GM19372 (cell line): ENCODE results near the gene MYOG.

Source experiments
- ATAC-seq: cut with Tn5 transposase; IDR thresholded peaks from one replicate; pipeline ENCODE4 v1.9.1; 2021; ENCODE audit warnings: mild to moderate bottlenecking, low read depth, moderate library complexity; ENCODE audit not compliant: unreplicated experiment

The MYOG gene

GRCh38 chr1:203049077-203049476 is 36.7 kb downstream of the MYOG start:
- ATAC-seq: no peak

GRCh38 chr1:203048555-203049051 is 37.2 kb downstream of the MYOG start:
- no peak for ATAC-seq

GRCh38 chr1:203048086-203048485 is 37.7 kb downstream of the MYOG start:
- ATAC-seq: no peak

- ATAC-seq: no peak
Measured at GRCh38 chr1:203046984-203047630, 38.7 kb downstream of the MYOG start.

GRCh38 chr1:203045821-203046594 is 39.8 kb downstream of the MYOG start:
- ATAC-seq: no peak

GRCh38 chr1:203045336-203045735 is 40.5 kb downstream of the MYOG start:
- ATAC-seq: no peak

GRCh38 chr1:203044546-203045250 is 41.1 kb downstream of the MYOG start:
- ATAC-seq: no peak

- ATAC-seq: no peak
Measured at GRCh38 chr1:203043830-203044545, 41.8 kb downstream of the MYOG start.

- no peak for ATAC-seq
Measured at GRCh38 chr1:203041351-203041932, 44.4 kb downstream of the MYOG start.

GRCh38 chr1:203040513-203041275 is 45.1 kb downstream of the MYOG start:
- no peak for ATAC-seq

GRCh38 chr1:203039609-203040512 is 46.0 kb downstream of the MYOG start:
- ATAC-seq: no peak

GRCh38 chr1:203038891-203039608 is 46.8 kb downstream of the MYOG start:
- no peak for ATAC-seq

- no peak for ATAC-seq
Measured at GRCh38 chr1:203038217-203038741, 47.5 kb downstream of the MYOG start.

- ATAC-seq: no peak
Measured at GRCh38 chr1:203037509-203038190, 48.2 kb downstream of the MYOG start.

- ATAC-seq: no peak
Measured at GRCh38 chr1:203036537-203036936, 49.3 kb downstream of the MYOG start.

- ATAC-seq: no peak
Measured at GRCh38 chr1:203036135-203036534, 49.7 kb downstream of the MYOG start.
